ENCODE results near the gene TTC3. TPM values are rescaled to one million over a fixed set of nuclear protein-coding genes. Genes with fewer than 3 reads are reported as not detected.
A peak's percentile ranks its signal among the peaks of the same experiment; 100 is the strongest.

TTC3 gene, protein sequence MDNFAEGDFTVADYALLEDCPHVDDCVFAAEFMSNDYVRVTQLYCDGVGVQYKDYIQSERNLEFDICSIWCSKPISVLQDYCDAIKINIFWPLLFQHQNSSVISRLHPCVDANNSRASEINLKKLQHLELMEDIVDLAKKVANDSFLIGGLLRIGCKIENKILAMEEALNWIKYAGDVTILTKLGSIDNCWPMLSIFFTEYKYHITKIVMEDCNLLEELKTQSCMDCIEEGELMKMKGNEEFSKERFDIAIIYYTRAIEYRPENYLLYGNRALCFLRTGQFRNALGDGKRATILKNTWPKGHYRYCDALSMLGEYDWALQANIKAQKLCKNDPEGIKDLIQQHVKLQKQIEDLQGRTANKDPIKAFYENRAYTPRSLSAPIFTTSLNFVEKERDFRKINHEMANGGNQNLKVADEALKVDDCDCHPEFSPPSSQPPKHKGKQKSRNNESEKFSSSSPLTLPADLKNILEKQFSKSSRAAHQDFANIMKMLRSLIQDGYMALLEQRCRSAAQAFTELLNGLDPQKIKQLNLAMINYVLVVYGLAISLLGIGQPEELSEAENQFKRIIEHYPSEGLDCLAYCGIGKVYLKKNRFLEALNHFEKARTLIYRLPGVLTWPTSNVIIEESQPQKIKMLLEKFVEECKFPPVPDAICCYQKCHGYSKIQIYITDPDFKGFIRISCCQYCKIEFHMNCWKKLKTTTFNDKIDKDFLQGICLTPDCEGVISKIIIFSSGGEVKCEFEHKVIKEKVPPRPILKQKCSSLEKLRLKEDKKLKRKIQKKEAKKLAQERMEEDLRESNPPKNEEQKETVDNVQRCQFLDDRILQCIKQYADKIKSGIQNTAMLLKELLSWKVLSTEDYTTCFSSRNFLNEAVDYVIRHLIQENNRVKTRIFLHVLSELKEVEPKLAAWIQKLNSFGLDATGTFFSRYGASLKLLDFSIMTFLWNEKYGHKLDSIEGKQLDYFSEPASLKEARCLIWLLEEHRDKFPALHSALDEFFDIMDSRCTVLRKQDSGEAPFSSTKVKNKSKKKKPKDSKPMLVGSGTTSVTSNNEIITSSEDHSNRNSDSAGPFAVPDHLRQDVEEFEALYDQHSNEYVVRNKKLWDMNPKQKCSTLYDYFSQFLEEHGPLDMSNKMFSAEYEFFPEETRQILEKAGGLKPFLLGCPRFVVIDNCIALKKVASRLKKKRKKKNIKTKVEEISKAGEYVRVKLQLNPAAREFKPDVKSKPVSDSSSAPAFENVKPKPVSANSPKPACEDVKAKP (N-terminal part only)
- total RNA-seq, result 100 to 1,000 TPM; 179 to 269 (median 249) TPM

DNA sequence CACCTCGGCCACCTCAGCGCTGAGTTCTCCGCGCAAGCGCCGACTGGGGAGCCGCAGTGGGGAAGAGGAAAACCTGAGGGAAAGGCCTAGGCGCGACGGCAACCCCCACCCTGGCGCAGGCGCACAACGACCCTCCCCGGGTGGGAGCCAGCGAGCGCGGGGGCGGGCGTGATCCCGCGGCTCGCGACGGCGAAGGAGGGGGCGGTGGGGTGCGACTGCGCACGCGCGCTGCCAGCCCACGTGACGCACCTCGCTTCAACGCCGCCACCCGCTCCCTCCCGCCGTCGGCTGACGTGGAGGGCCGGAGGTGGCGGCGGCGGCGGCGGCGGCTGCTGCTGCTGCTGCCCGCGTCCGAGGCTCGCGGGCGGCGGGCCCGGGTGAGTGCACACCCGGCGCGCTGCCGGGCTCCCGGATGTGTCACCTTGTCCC is at the start of gene TTC3, which contains the start of gene PIGP:
TTC3 (plus strand) TSS at position 267 of the 429 bp plus-strand sequence. CDS start 14,004 bp downstream, outside the sequence.
PIGP (minus strand) TSS at position 84 of the 429 bp plus-strand sequence. CDS start 556 bp downstream, outside the sequence.
- Histone ChIP-seq H3K4me1 (no peaks in the 10 kb centered on the region), H3K4me3 (peak within 1 kb of the TSS; percentile 73 to 95 (median 85)), H3K27ac (peak within 1 kb of the TSS; percentile 99 to 100), H3K27me3 (no peaks in the 10 kb centered on the region), H3K36me3 (no peaks in the 10 kb centered on the region), H3K9me3 (no peaks in the 10 kb centered on the region)
- TF ChIP-seq POLR2AphosphoS5 (IDR thresholded peaks at IDR 0.05) (peak in 2 of 3 donors; percentile 51 to 91), POLR2A (IDR thresholded peaks at IDR 0.05) (peak; percentile 80)
- TF ChIP-seq, protein P1, sequence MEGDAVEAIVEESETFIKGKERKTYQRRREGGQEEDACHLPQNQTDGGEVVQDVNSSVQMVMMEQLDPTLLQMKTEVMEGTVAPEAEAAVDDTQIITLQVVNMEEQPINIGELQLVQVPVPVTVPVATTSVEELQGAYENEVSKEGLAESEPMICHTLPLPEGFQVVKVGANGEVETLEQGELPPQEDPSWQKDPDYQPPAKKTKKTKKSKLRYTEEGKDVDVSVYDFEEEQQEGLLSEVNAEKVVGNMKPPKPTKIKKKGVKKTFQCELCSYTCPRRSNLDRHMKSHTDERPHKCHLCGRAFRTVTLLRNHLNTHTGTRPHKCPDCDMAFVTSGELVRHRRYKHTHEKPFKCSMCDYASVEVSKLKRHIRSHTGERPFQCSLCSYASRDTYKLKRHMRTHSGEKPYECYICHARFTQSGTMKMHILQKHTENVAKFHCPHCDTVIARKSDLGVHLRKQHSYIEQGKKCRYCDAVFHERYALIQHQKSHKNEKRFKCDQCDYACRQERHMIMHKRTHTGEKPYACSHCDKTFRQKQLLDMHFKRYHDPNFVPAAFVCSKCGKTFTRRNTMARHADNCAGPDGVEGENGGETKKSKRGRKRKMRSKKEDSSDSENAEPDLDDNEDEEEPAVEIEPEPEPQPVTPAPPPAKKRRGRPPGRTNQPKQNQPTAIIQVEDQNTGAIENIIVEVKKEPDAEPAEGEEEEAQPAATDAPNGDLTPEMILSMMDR (IDR thresholded peaks at IDR 0.05), result no peak
- intact Hi-C loops (cut with DNase I; ENCODE audit: low total_unique reads), result no loop called here
- peak; percentile 91 to 92 for DNase-seq (ENCODE audit: low spot score in 2 of 2)

GRCh38 chr21:37026499-37026898 is 46.6 kb upstream of the TTC3 start:
- Histone ChIP-seq H3K27ac (peak overlapping the region in 1 of 2 donors; percentile 17), H3K36me3 (no peaks in the 10 kb centered on the region), H3K27me3 (no peaks in the 10 kb centered on the region), H3K4me1 (no peaks in the 10 kb centered on the region), H3K4me3 (no peak overlapping the region), H3K9me3 (no peaks in the 10 kb centered on the region)
- TF ChIP-seq POLR2AphosphoS5 (IDR thresholded peaks at IDR 0.05) (no peak), POLR2A (IDR thresholded peaks at IDR 0.05) (no peak)
- TF ChIP-seq, protein P1 (IDR thresholded peaks at IDR 0.05), result no peak
- DNase-seq (ENCODE audit: low spot score in 2 of 2), result no peak
- intact Hi-C loops (cut with DNase I; ENCODE audit: low total_unique reads), result no loop called here

- DNase-seq (ENCODE audit: low spot score in 2 of 2), result no peak
- TF ChIP-seq, protein P1 (IDR thresholded peaks at IDR 0.05), result no peak
- TF ChIP-seq POLR2A (IDR thresholded peaks at IDR 0.05) (no peak), POLR2AphosphoS5 (IDR thresholded peaks at IDR 0.05) (no peak)
- intact Hi-C loops (cut with DNase I; ENCODE audit: low total_unique reads), result no loop called here
Measured at GRCh38 chr21:37028570-37028969, 44.5 kb upstream of the TTC3 start.

DNA sequence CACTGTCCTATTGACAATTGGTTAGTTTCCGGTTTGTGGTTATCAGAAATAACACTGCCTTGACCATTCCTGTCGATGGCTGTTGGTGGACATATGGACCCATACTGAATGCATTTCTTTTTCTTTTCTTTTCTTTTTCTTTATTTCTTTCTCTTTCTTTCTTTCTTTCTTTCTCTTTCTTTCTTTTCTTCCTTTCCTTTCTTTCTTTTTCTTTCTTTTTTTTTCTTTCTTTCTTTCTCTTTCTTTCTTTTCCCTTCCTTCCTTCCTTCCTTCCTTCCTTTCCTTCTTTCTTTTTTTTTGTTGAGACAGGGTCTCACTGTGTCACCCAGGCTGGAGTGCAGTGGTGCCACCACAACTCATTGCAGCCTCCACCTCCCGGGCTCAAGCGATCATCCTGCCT is 42.2 kb upstream of the TTC3 start:
- Histone ChIP-seq H3K36me3 (no peaks in the 10 kb centered on the region), H3K27me3 (no peaks in the 10 kb centered on the region), H3K4me3 (no peak overlapping the region), H3K9me3 (no peaks in the 10 kb centered on the region), H3K4me1 (no peaks in the 10 kb centered on the region), H3K27ac (no peak overlapping the region)
- TF ChIP-seq, protein P1 (IDR thresholded peaks at IDR 0.05), result no peak
- TF ChIP-seq POLR2AphosphoS5 (IDR thresholded peaks at IDR 0.05) (no peak), POLR2A (IDR thresholded peaks at IDR 0.05) (no peak)
- no peak for DNase-seq (ENCODE audit: low spot score in 2 of 2)
- intact Hi-C loops (cut with DNase I; ENCODE audit: low total_unique reads), result no loop called here

More at GRCh38 chr21:37028570-37028969, 44.5 kb upstream of the TTC3 start:
- Histone ChIP-seq H3K9me3 (no peaks in the 10 kb centered on the region), H3K27me3 (no peaks in the 10 kb centered on the region), H3K27ac (no peak overlapping the region), H3K4me3 (no peak overlapping the region), H3K36me3 (no peaks in the 10 kb centered on the region), H3K4me1 (no peaks in the 10 kb centered on the region)
